ENCODE measurements around the gene C1orf210.

DNA sequence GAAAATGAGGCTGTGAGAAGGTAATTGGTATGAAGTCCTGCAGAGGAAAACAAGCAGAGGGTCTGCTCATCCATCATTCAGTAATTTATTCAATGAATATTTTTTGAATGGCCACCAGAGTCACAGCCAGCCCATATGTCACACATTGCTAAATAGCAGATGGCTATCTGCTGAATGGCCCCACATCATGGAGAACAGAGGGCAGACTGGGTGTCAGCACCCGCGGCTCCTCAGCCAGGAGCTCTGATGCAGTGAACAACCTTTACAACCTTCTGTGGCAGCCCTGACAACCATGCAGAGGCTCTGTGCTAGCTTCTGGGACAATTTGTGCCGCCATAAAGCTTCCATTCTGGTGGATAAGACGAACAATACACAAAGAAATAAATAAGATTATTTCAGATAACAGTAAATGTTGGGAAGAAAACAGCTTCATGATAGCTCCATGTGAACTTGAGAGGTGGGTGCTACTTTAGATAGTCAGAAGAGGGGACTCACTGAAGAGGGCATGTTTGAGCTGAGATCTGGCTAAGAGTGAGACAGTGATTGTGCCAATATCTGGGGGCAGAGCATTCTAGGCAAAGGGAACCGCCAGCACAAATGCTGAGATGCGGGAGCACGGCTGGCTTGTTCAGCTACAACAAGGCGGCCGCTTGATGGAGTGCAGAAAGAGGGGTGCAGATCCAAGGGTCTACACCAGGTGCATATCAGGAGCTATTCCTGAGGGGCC lies 2.8 kb upstream of the C1orf210 start:
- TF ChIP-seq POLR2A (IDR thresholded peaks at IDR 0.05): no peak
- TF ChIP-seq CTCF (IDR thresholded peaks at IDR 0.05): no peak
